ENCODE results near the gene BRCA1.
"Not testable (repeated sequence)": the region's sequence is repeated elsewhere in the genome, so short reads cannot be mapped to it uniquely, and the experiment has no call there.

BRCA1 gene

GRCh38 chr17:43000894-43001293 is 124.3 kb downstream of the BRCA1 start:
- DNase-seq (ENCODE audit: low read depth): not testable (repeated sequence)

- DNase-seq (ENCODE audit: low read depth): no peak
These were observed 126.1 kb downstream of the BRCA1 start for GRCh38 chr17:42999003-42999525.

- peak; percentile 86 for DNase-seq (ENCODE audit: low read depth)
These were observed 126.9 kb downstream of the BRCA1 start, which contains the start of gene RPL27 for GRCh38 chr17:42997984-42998938. Gene RPL27 (plus strand): TSS chr17:42998419. CDS start chr17:42998751, 332 bp downstream.

DNA sequence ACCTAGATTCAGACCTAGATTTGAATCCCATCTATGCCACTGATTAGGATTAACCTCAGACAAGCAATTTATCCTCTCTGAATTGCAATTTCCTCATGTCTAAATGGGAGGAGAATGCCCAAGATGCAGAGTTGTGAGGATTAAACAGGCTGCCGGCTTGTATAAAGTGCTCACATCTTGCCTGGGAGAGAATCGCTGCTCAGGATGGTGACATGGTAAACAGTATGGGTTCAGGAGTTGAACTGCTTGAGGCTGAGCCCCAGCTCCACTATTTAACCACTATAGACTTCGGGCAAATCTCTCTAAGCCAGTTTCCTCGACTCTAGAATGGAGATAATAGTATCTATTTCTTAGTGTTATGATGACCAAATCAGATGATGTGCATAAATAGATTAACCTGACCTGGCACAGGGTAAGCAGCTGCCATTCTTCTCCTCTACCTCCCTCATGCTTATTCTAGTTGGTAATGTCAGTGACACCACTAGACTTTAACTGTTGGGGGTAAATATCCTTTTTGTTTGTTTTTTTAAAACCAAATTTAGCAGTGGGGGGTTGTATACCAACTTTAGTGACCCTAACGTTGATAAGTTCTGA is 127.7 kb downstream of the BRCA1 start:
- no peak for DNase-seq (ENCODE audit: low read depth)
